Endothelial cell of umbilical vein (primary cell): ENCODE measurements around the gene IBTK. TPM values are rescaled to one million over a fixed set of nuclear protein-coding genes. Genes with fewer than 3 reads are reported as not detected.
A peak's percentile ranks its signal among the peaks of the same experiment; 100 is the strongest.

Experiments
- BruUV-seq: library from RNA; stranded (reverse); fragments of 400-500 nt; replicated peaks from 2 replicates; lab custom pipeline; 2021; lab: Mats Ljungman, UMichigan
- CTCF ChIA-PET: fragments of 300-600, 350-600 bp; sonication (Branson Sonifier 250); formaldehyde crosslinking; loops from one replicate; lab custom pipeline; 2021; ENCODE audit warnings: antibody characterized with exemption, inconsistent platforms; lab: Charles Lee
- POLR2A ChIA-PET: fragments of 300-600, 350-600 bp; sonication (Branson Sonifier 250); formaldehyde crosslinking; loops from one replicate; lab custom pipeline; 2021; ENCODE audit warnings: antibody characterized with exemption, inconsistent platforms; lab: Charles Lee
- DNase-seq: peaks from one replicate; pipeline ENCODE4 v3.0.0-alpha.2; 2011; ENCODE audit warnings: low read depth, low spot score
- FAIRE-seq: peaks from 2 replicates; lab custom pipeline; 2011; peaks lifted over from hg19 to GRCh38; lab: Jason Lieb, UNC
- H2AFZ ChIP-seq: 2 replicates; pipeline ENCODE4 v1.6.0; 2012; ENCODE audit warnings: low read depth, low read length, control low read depth, inconsistent platforms
- H3K27ac ChIP-seq: 2 replicates; pipeline ENCODE4 v1.5.1; 2011; ENCODE audit warnings: low read depth, mild to moderate bottlenecking, control low read depth, low read length, moderate library complexity; ENCODE audit not compliant: insufficient read depth
- H3K27me3 ChIP-seq, 2 experiments: 2 replicates each; pipeline versions ENCODE4 v1.6.0 to v1.6.1; 2011; ENCODE audit warnings: low read length in 2 of 2, mixed read lengths in 1 of 2; ENCODE audit not compliant: control insufficient read depth in 2 of 2, insufficient read depth in 2 of 2
- H3K36me3 ChIP-seq, 2 experiments: 2 replicates in 1 of 2; 3 replicates in 1 of 2; pipeline ENCODE4 v1.5.1; 2011; ENCODE audit warnings: low read length in 2 of 2, mild to moderate bottlenecking in 1 of 2, moderate library complexity in 1 of 2; ENCODE audit not compliant: control insufficient read depth in 2 of 2, insufficient read depth in 2 of 2; ENCODE audit errors: extremely low read depth in 1 of 2
- H3K4me1 ChIP-seq: 3 replicates; pipeline ENCODE4 v1.5.1; 2011; ENCODE audit warnings: mild to moderate bottlenecking, low read length; ENCODE audit not compliant: control insufficient read depth, insufficient read depth; ENCODE audit errors: extremely low read depth
- H3K4me2 ChIP-seq: 2 replicates; pipeline ENCODE4 v1.6.1; 2011; ENCODE audit warnings: low read length, control low read depth, mixed read lengths; ENCODE audit not compliant: insufficient read depth
- H3K4me3 ChIP-seq, 3 experiments: fragments of 200-600 bp in 1 of 3; sonication (generic), shearing (Covaris generic) in 1 of 3; replicated peaks in 1 of 3; 2 replicates each; pipeline ENCODE4 v1.5.1; 2011 to 2016; ENCODE audit warnings: control low read depth in 3 of 3, low read length in 3 of 3, mild to moderate bottlenecking in 2 of 3, inconsistent platforms in 1 of 3, low read depth in 1 of 3, moderate library complexity in 1 of 3; ENCODE audit not compliant: insufficient read depth in 1 of 3
- H3K79me2 ChIP-seq: 2 replicates; pipeline ENCODE4 v1.6.0; 2012; ENCODE audit warnings: low read length, inconsistent platforms; ENCODE audit not compliant: control insufficient read depth, insufficient read depth
- H3K9ac ChIP-seq: replicated peaks from 2 replicates; pipeline ENCODE3; 2011; ENCODE audit warnings: low read length, control low read depth; ENCODE audit not compliant: insufficient read depth; ENCODE audit errors: extremely low read depth
- H3K9me1 ChIP-seq: replicated peaks from 3 replicates; pipeline ENCODE4 v1.6.0; 2011; ENCODE audit warnings: mild to moderate bottlenecking, low read length; ENCODE audit not compliant: control insufficient read depth, insufficient read depth; ENCODE audit errors: extremely low read depth
- H3K9me3 ChIP-seq: replicated peaks from 2 replicates; pipeline ENCODE4 v1.5.1; 2012; ENCODE audit warnings: low read length, inconsistent platforms; ENCODE audit not compliant: control insufficient read depth, insufficient read depth
- H4K20me1 ChIP-seq: replicated peaks from 2 replicates; pipeline ENCODE3; 2011; ENCODE audit warnings: mild to moderate bottlenecking, low read length; ENCODE audit not compliant: control insufficient read depth, insufficient read depth; ENCODE audit errors: extremely low read depth
- EZH2 ChIP-seq: IDR thresholded peaks from 2 replicates; pipeline ENCODE4 v1.6.1; 2012; ENCODE audit warnings: borderline replicate concordance, low read depth, mild to moderate bottlenecking, moderate library complexity, low read length, inconsistent platforms; ENCODE audit not compliant: severe bottlenecking
- FOS ChIP-seq: IDR thresholded peaks from 2 replicates; pipeline ENCODE4 v1.6.1; 2011; ENCODE audit warnings: mild to moderate bottlenecking, low read length, moderate library complexity, borderline replicate concordance; ENCODE audit not compliant: insufficient read depth
- GATA2 ChIP-seq: IDR thresholded peaks from 2 replicates; pipeline ENCODE4 v1.7.0; 2011; ENCODE audit warnings: low read depth, mild to moderate bottlenecking, moderate library complexity, mixed read lengths, low read length; ENCODE audit not compliant: insufficient read length, insufficient read depth
- JUN ChIP-seq: IDR thresholded peaks from 2 replicates; pipeline ENCODE4 v1.6.1; 2011; ENCODE audit warnings: borderline replicate concordance, low read depth; ENCODE audit not compliant: insufficient read length, insufficient read depth
- MYC ChIP-seq: IDR thresholded peaks from one replicate; pipeline ENCODE4 v1.6.1; 2011; ENCODE audit warnings: mild to moderate bottlenecking, low read depth, low read length
- POLR2A ChIP-seq: IDR thresholded peaks from 2 replicates; pipeline ENCODE4 v1.6.1; 2012; ENCODE audit warnings: low read depth, mild to moderate bottlenecking, control low read depth, low read length
- POLR2AphosphoS5 ChIP-seq: IDR thresholded peaks from 2 replicates; pipeline ENCODE4 v1.6.1; 2012; ENCODE audit warnings: low read depth, mild to moderate bottlenecking, control low read depth, low read length, moderate library complexity; ENCODE audit not compliant: insufficient read depth
- dilution Hi-C: fragments of 300-500 bp; cut with MboI; formaldehyde crosslinking; loops from one replicate; pipeline ENCODE4 v1.15.0; 2019; ENCODE audit warnings: low sequenced_read_pairs; ENCODE audit not compliant: extremely low pct_ligation_motif_present
- intact Hi-C: fragments of 100-400 bp; cut with micrococcal nuclease; formaldehyde crosslinking; loops from one replicate; pipeline ENCODE4 v1.10.0; 2022
- polyA plus RNA-seq, 4 experiments: library from polyadenylated mRNA; depleted of rRNA in 3 of 4; stranded (reverse) in 3 of 4; unstranded in 1 of 4; fragments of >200 nt; gene quantifications; 2 replicates each; pipeline versions ENCODE4 v1.2.1 to v1.2.3, GENCODE V29; 2011 to 2012; ENCODE audit warnings: missing spikeins in 1 of 4
- total RNA-seq: library from RNA; stranded (reverse); gene quantifications from 2 replicates; pipeline ENCODE4 v1.2.3, GENCODE V29; 2021
- TF ChIP-seq, protein P1 (sequence below): IDR thresholded peaks from 2 replicates; pipeline ENCODE4 v1.6.1; 2011; ENCODE audit not compliant: insufficient read depth, insufficient read length
- TF ChIP-seq, protein P2 (sequence below), 2 donors: IDR thresholded peaks; 1 replicate in 1 of 2; 2 replicates in 1 of 2; pipeline ENCODE4 v1.5.1; 2011; ENCODE audit warnings: low read length in 2 of 2, mild to moderate bottlenecking in 2 of 2, moderate library complexity in 2 of 2, control low read depth in 1 of 2, inconsistent platforms in 1 of 2, low read depth in 1 of 2; ENCODE audit not compliant: insufficient read depth in 1 of 2; ENCODE audit errors: extremely low read depth in 1 of 2

IBTK gene
- total and polyA plus RNA-seq, 2 donors (not counting 3 experiments of a cell fraction or from before 2014, with no cell fraction given) = 6.7 to 30.5 TPM

DNA sequence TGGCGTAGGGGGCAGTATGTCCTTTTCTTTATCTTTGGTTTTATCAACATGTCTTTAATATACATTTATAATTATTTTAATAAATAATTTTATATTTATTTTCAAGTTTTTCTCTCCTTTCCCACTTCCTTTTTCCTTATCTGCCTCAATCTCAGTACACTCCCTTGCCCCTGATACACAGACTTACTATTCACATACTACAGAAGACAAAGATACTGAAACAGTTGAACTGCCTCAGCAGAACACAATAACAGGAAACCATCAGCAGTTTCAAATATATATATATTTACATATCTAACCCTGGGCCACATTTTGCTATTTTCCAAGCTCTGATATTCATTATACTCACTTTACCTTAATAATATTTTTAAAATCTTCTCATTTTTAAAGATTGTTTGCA lies 19.8 kb downstream of the IBTK start:
- dilution Hi-C loops = no loop called here
- no peaks in the 10 kb centered on the region for H3K79me2 ChIP-seq

More for the DNA sequence above, 19.8 kb downstream of the IBTK start:
- TF ChIP-seq JUN = no peak
- TF ChIP-seq GATA2 = no peak
- TF ChIP-seq POLR2AphosphoS5 = no peak
- no peak for TF ChIP-seq EZH2
- no peak for TF ChIP-seq FOS
- no peak for TF ChIP-seq POLR2A
- TF ChIP-seq, protein P1, sequence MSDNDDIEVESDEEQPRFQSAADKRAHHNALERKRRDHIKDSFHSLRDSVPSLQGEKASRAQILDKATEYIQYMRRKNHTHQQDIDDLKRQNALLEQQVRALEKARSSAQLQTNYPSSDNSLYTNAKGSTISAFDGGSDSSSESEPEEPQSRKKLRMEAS = no peak
- TF ChIP-seq MYC = no peak
- TF ChIP-seq, protein P2, sequence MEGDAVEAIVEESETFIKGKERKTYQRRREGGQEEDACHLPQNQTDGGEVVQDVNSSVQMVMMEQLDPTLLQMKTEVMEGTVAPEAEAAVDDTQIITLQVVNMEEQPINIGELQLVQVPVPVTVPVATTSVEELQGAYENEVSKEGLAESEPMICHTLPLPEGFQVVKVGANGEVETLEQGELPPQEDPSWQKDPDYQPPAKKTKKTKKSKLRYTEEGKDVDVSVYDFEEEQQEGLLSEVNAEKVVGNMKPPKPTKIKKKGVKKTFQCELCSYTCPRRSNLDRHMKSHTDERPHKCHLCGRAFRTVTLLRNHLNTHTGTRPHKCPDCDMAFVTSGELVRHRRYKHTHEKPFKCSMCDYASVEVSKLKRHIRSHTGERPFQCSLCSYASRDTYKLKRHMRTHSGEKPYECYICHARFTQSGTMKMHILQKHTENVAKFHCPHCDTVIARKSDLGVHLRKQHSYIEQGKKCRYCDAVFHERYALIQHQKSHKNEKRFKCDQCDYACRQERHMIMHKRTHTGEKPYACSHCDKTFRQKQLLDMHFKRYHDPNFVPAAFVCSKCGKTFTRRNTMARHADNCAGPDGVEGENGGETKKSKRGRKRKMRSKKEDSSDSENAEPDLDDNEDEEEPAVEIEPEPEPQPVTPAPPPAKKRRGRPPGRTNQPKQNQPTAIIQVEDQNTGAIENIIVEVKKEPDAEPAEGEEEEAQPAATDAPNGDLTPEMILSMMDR (IDR thresholded peaks at IDR 0.05; ENCODE audit: extremely low read depth in 1 of 2, insufficient read depth in 1 of 2, low read depth in 1 of 2, low read length in 2 of 2) = no peak
- Histone ChIP-seq H3K27me3 (no peaks in the 10 kb centered on the region), H3K9me1 (no peaks in the 10 kb centered on the region), H3K27ac (no peak overlapping the region), H3K9ac (no peak overlapping the region), H2AFZ (no peak overlapping the region), H4K20me1 (no peaks in the 10 kb centered on the region), H3K4me1 (peaks cover 9% of the 10 kb centered on the region), H3K36me3 (peaks cover 2 to 12% of the 10 kb centered on the region in 2 experiments), H3K4me2 (no peak overlapping the region), H3K9me3 (no peaks in the 10 kb centered on the region), H3K4me3 (no peak overlapping the region)
- BruUV-seq = no TSS peak
- DNase-seq = peak; percentile 16
- intact Hi-C loops = no loop called here
- CTCF ChIA-PET = no interaction called here
- POLR2A ChIA-PET = no interaction called here
- FAIRE-seq = no peak
